ENCODE data around the gene FBXO45.
"Not testable (repeated sequence)": the region's sequence is repeated elsewhere in the genome, so short reads cannot be mapped to it uniquely, and the experiment has no call there.

DNA sequence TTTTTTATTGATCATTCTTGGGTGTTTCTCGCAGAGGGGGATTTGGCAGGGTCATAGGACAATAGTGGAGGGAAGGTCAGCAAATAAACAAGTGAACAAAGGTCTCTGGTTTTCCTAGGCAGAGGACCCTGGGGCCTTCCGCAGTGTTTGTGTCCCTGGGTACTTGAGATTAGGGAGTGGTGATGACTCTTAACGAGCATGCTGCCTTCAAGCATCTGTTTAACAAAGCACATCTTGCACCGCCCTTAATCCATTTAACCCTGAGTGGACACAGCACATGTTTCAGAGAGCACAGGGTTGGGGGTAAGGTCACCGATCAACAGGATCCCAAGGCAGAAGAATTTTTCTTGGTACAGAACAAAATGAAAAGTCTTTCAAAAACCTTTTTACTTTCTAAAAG is 51.2 kb downstream of the FBXO45 start:
- TF ChIP-seq CTCF (IDR thresholded peaks at IDR 0.05; ENCODE audit: insufficient read depth, low read depth, low read length); EZH2 (IDR thresholded peaks at IDR 0.05; ENCODE audit: insufficient read depth, low read length): not testable (repeated sequence)
